Upper lobe of left lung (tissue), 6 donors: ENCODE measurements around the gene LRRC43. TPM values are rescaled to one million over a fixed set of nuclear protein-coding genes. Genes with fewer than 3 reads are reported as not detected.

Experiments
- ATAC-seq, 2 donors: fragments of 200-7000 bp; cut with Tn5 transposase; one replicate each; pipeline ENCODE4 v1.9.1; 2022; ENCODE audit warnings: mild to moderate bottlenecking in 2 of 2, moderate library complexity in 2 of 2; ENCODE audit not compliant: low FRiP score in 2 of 2
- DNase-seq, 2 donors: peaks; one replicate each; pipeline ENCODE4 v3.0.0-alpha.2; 2019 to 2020
- H3K27ac ChIP-seq, 4 donors: fragments of 200-600 bp; sonication (generic); one replicate each; pipeline ENCODE4 v1.5.1; 2016 to 2019
- H3K27me3 ChIP-seq, 4 donors: fragments of 200-600 bp; sonication (generic); one replicate each; pipeline ENCODE4 v1.5.1; 2017 to 2019
- H3K36me3 ChIP-seq, 4 donors: fragments of 200-600 bp; sonication (generic); one replicate each; pipeline ENCODE4 v1.5.1; 2016 to 2019
- H3K4me1 ChIP-seq, 4 donors: fragments of 200-600 bp; sonication (generic); one replicate each; pipeline ENCODE4 v1.5.1; 2018 to 2019
- H3K4me3 ChIP-seq, 4 donors: fragments of 200-600 bp; sonication (generic); one replicate each; pipeline ENCODE4 v1.5.1; 2017 to 2019; ENCODE audit warnings: mild to moderate bottlenecking in 2 of 4, moderate library complexity in 1 of 4
- H3K9me3 ChIP-seq, 4 donors: fragments of 200-600 bp; sonication (generic); one replicate each; pipeline ENCODE4 v1.5.1; 2018 to 2019
- EP300 ChIP-seq, 4 donors: sonication (generic); formaldehyde crosslinking; IDR thresholded peaks; one replicate each; pipeline ENCODE4 v1.5.1; 2017; ENCODE audit warnings: antibody characterized with exemption in 4 of 4, control low read depth in 2 of 4
- POLR2A ChIP-seq, 4 donors: fragments of 450-650 bp; IDR thresholded peaks; one replicate each; pipeline ENCODE4 v1.5.1; 2016 to 2017; ENCODE audit warnings: antibody characterized with exemption in 4 of 4, mild to moderate bottlenecking in 2 of 4
- POLR2AphosphoS5 ChIP-seq, 2 donors: sonication (generic); formaldehyde crosslinking; IDR thresholded peaks; one replicate each; pipeline ENCODE4 v1.5.1; 2017; ENCODE audit warnings: antibody characterized with exemption in 2 of 2
- WGBS, 2 donors: methylation state at CpG; one replicate each; pipeline ENCODE4 v1.1.5; 2017 to 2018; 5-methylcytosine and 5-hydroxymethylcytosine counted together
- total RNA-seq, 6 donors: library from RNA; depleted of rRNA in 4 of 6; stranded (reverse); fragments of >200 nt in 4 of 6; gene quantifications; one replicate each; pipeline versions ENCODE4 v1.1.0 to v1.2.1, GENCODE V29; 2016 to 2021
- TF ChIP-seq, protein P1 (sequence below), 6 experiments: fragments of 450-650 bp in 4 of 6; fragments of 200-600 bp in 2 of 6; sonication (generic) in 2 of 6; IDR thresholded peaks; one replicate each; pipeline ENCODE4 v1.5.1; 2016 to 2019; ENCODE audit warnings: antibody characterized with exemption in 6 of 6
- donor health status: DM: no; HTN: no; CAD: no; lungs with moderate emphysema.
- donor health status: DM: no; HTN: yes; CAD: no; lungs with severe emphysema.

LRRC43 gene
- total RNA-seq, 6 donors from 2014 or later: 0.72 to 13.6 (median 5.5) TPM

DNA sequence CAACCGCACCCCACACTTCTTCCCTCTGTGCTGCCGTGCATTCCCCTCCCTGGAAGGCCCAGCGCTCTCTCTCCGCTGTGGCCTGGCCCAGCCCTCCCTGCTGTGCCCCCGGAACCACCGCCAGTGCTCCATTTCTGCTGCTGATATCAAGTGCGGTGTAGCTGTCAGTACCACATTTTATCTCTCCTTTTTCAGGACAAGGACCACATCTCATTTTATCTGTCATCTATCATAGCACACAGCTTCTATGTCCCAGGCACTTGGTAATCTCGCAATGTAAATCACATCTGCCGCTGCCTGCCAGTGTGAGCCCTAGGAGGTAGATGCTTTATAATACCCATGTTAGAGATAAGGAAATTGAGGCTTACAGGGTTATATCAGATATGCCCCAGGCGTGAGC lies 27.2 kb upstream of the LRRC43 start:
- Histone ChIP-seq H3K4me1 (no peaks in the 10 kb centered on the region), H3K27ac (no peak overlapping the region), H3K36me3 (no peaks in the 10 kb centered on the region), H3K4me3 (no peak overlapping the region), H3K27me3 (no peaks in the 10 kb centered on the region), H3K9me3 (no peaks in the 10 kb centered on the region)
- WGBS, 2 donors: 82 to 83% methylated on average over 10 of the region's 10 CpGs
- DNase-seq (no peak), ATAC-seq (no peak)
- TF ChIP-seq, protein P1, sequence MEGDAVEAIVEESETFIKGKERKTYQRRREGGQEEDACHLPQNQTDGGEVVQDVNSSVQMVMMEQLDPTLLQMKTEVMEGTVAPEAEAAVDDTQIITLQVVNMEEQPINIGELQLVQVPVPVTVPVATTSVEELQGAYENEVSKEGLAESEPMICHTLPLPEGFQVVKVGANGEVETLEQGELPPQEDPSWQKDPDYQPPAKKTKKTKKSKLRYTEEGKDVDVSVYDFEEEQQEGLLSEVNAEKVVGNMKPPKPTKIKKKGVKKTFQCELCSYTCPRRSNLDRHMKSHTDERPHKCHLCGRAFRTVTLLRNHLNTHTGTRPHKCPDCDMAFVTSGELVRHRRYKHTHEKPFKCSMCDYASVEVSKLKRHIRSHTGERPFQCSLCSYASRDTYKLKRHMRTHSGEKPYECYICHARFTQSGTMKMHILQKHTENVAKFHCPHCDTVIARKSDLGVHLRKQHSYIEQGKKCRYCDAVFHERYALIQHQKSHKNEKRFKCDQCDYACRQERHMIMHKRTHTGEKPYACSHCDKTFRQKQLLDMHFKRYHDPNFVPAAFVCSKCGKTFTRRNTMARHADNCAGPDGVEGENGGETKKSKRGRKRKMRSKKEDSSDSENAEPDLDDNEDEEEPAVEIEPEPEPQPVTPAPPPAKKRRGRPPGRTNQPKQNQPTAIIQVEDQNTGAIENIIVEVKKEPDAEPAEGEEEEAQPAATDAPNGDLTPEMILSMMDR (IDR thresholded peaks at IDR 0.05): no peak
- TF ChIP-seq EP300 (IDR thresholded peaks at IDR 0.05): no peak
- TF ChIP-seq POLR2AphosphoS5 (IDR thresholded peaks at IDR 0.05): no peak
- TF ChIP-seq POLR2A (IDR thresholded peaks at IDR 0.05): no peak

DNA sequence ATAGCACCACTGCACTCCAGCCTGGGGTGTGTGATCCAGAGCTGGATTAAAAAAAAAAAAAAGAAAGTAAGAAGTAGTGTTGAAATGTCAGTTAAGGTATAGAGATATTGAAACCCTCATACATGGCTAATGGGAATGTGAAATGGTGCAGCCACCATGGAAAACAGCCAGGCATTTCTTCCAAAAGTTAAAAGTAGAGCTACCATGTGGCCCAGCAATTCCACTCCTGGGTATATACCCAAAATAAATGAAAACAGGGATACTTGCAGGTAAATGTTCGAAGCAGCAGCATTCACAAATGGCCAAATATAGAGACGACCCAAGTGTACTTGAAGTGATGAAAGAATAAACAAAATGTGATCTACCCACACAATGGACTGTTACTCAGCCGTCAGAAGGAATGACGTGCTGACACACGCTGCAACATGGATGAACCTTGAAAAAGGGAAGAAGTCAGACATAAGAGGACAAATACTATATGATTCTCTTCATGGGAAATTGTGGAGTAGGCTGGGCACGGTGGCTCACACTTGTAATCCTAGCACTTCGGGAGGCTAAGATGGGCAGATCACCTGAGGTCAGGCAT lies 24.1 kb upstream of the LRRC43 start:
- TF ChIP-seq POLR2AphosphoS5 (IDR thresholded peaks at IDR 0.05): no peak
- TF ChIP-seq, protein P1 (IDR thresholded peaks at IDR 0.05): no peak
- TF ChIP-seq POLR2A (IDR thresholded peaks at IDR 0.05): no peak
- no peak for TF ChIP-seq EP300 (IDR thresholded peaks at IDR 0.05)
- 67 to 77% methylated on average over 7 of the region's 7 CpGs for WGBS, 2 donors
- Histone ChIP-seq H3K36me3 (no peaks in the 10 kb centered on the region), H3K27ac (no peak overlapping the region), H3K4me3 (no peak overlapping the region), H3K9me3 (no peaks in the 10 kb centered on the region), H3K4me1 (no peaks in the 10 kb centered on the region), H3K27me3 (no peaks in the 10 kb centered on the region)
- ATAC-seq (no peak), DNase-seq (no peak)

DNA sequence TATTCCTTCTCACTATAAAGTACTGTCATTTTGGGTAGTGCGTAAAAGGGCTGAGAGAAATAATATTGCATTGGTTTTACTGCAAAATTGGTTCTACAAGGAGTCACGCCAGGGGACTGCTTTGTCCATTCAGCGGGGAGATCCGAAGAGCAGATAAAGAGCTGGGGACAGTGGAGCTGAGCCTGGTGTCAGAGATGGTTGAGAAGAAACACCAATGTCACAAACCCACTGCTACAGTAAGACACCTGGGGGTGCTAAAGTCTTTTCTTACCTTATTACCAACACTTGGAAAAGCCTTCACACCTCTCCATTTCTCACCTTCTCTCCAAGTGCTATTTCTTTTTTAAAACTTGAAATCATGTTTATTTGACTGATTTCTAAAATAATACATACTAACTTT lies 23.0 kb upstream of the LRRC43 start:
- TF ChIP-seq, protein P1 (IDR thresholded peaks at IDR 0.05): no peak
- no peak for TF ChIP-seq EP300 (IDR thresholded peaks at IDR 0.05)
- Histone ChIP-seq H3K36me3 (no peaks in the 10 kb centered on the region), H3K4me1 (no peaks in the 10 kb centered on the region), H3K4me3 (no peak overlapping the region), H3K27ac (no peak overlapping the region), H3K27me3 (no peaks in the 10 kb centered on the region), H3K9me3 (no peaks in the 10 kb centered on the region)
- DNase-seq (no peak), ATAC-seq (no peak)
- 62 to 72% methylated on average over 4 of the region's 4 CpGs for WGBS, 2 donors

DNA sequence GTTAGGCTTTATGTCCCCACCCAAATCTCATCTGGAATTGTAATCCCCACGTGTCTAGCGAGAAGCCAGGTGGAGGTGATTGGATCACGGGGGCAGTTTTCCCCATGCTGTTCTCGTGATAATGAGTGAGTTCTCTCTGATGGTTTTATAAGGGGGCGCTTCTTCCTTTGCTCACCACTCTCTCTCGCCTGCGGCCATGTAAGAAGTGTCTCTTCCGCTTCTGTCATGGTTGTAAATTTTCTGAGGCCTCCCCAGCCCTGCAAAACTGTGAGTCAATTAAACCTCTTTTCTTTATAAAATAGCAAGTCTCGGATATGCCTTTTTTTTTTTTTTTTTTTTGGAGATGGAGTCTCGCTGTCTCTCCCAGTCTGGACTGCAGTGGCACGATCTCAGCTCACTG lies 22.2 kb upstream of the LRRC43 start:
- Histone ChIP-seq H3K27me3 (no peaks in the 10 kb centered on the region), H3K4me3 (no peak overlapping the region), H3K27ac (no peak overlapping the region), H3K9me3 (no peaks in the 10 kb centered on the region), H3K4me1 (no peaks in the 10 kb centered on the region), H3K36me3 (no peaks in the 10 kb centered on the region)
- WGBS, 2 donors: 85 to 86% methylated on average over 11 of the region's 11 CpGs
- ATAC-seq (no peak), DNase-seq (no peak)
- TF ChIP-seq, protein P1 (IDR thresholded peaks at IDR 0.05): no peak
- TF ChIP-seq POLR2A (IDR thresholded peaks at IDR 0.05) (no peak), EP300 (IDR thresholded peaks at IDR 0.05) (no peak), POLR2AphosphoS5 (IDR thresholded peaks at IDR 0.05) (no peak)

DNA sequence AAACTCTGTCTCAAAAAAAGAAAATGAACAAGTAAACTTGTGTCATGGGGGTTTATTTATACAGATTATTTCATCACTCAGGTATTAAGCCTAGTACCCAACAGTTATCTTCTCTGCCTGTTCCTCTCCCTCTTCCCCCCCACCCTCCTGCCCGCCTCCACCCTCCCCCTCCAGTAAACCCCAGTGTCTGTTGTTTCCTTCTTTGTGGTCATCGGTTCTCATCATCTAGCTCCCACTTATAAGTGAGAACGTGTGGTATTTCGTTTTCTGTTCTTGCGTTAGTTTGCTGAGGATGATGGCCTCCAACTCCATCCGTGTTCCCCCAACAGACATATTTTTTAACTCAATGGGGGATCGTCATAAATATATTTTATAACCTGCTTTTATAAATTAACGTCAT lies 21.2 kb upstream of the LRRC43 start:
- H3K27me3 ChIP-seq: no peaks in the 10 kb centered on the region
- TF ChIP-seq, protein P1 (IDR thresholded peaks at IDR 0.05): no peak
- TF ChIP-seq POLR2AphosphoS5 (IDR thresholded peaks at IDR 0.05) (no peak), POLR2A (IDR thresholded peaks at IDR 0.05) (no peak), EP300 (IDR thresholded peaks at IDR 0.05) (no peak)
- 54 to 62% methylated on average over 8 of the region's 8 CpGs for WGBS, 2 donors
- H3K9me3 ChIP-seq: no peaks in the 10 kb centered on the region
- no peak overlapping the region for H3K4me3 ChIP-seq
- no peak overlapping the region for H3K27ac ChIP-seq
- DNase-seq (no peak), ATAC-seq (no peak)
- no peaks in the 10 kb centered on the region for H3K36me3 ChIP-seq
- H3K4me1 ChIP-seq: no peaks in the 10 kb centered on the region
